ENCODE data around the gene C16orf74. TPM values are rescaled to one million over a fixed set of nuclear protein-coding genes. Genes with fewer than 3 reads are reported as not detected.

The C16orf74 gene
- total RNA-seq, 1 experiment from 2014 or later, result 44.3 TPM

DNA sequence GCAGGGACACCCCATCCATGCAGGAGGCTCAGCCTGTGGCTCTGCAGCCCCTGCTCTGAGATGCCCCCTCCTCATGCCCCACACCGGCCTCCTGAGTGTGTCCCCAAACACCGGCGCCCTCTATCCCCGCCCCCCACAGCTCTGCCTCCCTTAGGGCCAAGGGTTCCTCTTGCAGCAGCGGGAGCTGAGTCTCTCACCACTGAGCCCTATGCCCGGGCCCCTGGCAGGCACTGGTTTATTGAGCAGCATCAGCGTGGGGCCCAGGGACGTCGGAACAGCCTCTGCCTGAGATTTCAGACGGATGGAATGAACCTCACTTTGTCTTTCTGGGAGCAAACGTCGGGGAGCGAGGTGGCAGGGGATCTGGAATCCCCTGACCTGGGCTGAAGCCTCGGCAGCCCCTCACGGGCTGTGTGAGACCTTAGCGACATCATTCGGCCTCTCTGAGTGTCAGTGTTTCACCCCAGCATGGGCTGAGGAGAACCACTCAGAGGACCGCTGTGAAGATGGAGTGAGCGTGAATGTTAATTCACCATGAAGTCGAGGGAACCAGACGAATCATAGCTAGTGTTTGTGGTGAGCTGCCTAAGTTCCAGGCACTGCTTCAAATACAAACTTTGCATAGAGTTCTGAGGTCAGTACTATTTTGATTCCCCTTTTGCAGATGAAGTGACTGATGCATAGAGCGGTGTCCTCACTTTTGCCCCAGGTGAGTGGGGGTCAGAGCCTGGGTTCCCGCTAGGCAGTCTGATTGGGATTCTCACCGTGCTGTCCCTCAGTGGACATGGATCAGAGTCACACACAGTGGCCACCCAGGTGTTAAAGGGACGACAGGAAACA, 5.3 kb upstream of the C16orf74 start:
- CTCF ChIA-PET, result interaction anchor here (0.7 kb wide), 1 partner anchor 361 kb away, joined by 5 read pairs; no protein-coding TSS in a partner anchor
- Histone ChIP-seq H3K9me3 (ENCODE audit: insufficient read depth, low read depth) (no peaks in the 10 kb centered on the region), H2AFZ (no peak overlapping the region), H3K9me2 (ENCODE audit: insufficient read depth) (no peaks in the 10 kb centered on the region), H3K4me3 (no peak overlapping the region), H3K27ac (no peak overlapping the region), H3K4me1 (replicated peaks; ENCODE audit: insufficient read depth) (peaks cover 32% of the 10 kb centered on the region), H3K36me3 (ENCODE audit: low read depth) (no peaks in the 10 kb centered on the region), H3K4me2 (no peak overlapping the region), H3K79me2 (ENCODE audit: low read depth) (no peaks in the 10 kb centered on the region), H3K27me3 (ENCODE audit: insufficient read depth, low read depth) (no peaks in the 10 kb centered on the region), H4K20me1 (ENCODE audit: insufficient read depth) (no peaks in the 10 kb centered on the region), H3F3A (ENCODE audit: insufficient read depth, low read depth) (peaks cover 17% of the 10 kb centered on the region; the same call in 1 of the 2 replicates)
- TF ChIP-seq, protein P1, sequence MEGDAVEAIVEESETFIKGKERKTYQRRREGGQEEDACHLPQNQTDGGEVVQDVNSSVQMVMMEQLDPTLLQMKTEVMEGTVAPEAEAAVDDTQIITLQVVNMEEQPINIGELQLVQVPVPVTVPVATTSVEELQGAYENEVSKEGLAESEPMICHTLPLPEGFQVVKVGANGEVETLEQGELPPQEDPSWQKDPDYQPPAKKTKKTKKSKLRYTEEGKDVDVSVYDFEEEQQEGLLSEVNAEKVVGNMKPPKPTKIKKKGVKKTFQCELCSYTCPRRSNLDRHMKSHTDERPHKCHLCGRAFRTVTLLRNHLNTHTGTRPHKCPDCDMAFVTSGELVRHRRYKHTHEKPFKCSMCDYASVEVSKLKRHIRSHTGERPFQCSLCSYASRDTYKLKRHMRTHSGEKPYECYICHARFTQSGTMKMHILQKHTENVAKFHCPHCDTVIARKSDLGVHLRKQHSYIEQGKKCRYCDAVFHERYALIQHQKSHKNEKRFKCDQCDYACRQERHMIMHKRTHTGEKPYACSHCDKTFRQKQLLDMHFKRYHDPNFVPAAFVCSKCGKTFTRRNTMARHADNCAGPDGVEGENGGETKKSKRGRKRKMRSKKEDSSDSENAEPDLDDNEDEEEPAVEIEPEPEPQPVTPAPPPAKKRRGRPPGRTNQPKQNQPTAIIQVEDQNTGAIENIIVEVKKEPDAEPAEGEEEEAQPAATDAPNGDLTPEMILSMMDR (conservative IDR thresholded peaks at IDR 0.05), result no peak
- no peak for TF ChIP-seq EZH2 (IDR thresholded peaks at IDR 0.05; ENCODE audit: low read depth)
- DNase-seq, result no peak
- intact Hi-C loops (cut with micrococcal nuclease; ENCODE audit: unreplicated experiment), result no loop called here
- POLR2A ChIA-PET (ENCODE audit: unreplicated experiment), result interaction anchor here (1.0 kb wide), 1 partner anchor 9 kb away, joined by 11 read pairs; no protein-coding TSS in a partner anchor
- BruUV-seq (replicated peaks), result no TSS peak

DNA sequence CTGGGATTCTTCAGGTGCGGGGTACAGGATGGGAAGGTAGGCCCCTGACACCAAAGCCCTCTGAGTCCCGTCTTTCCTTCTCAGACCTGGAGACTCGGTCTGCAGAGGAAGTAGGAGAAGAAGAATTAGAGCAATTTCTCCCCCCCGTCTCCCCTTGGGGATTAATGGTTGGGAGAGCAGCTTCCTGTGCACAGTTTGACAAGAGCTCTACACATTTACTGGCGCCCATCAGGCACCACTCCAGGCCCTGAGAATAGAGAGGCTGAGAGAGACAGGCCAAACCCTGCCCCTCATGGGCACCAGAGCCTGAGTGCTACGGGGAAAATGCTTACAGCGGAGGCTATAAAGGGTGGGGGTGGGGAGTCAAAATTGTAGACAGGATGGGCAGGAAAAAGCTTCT, 3.5 kb upstream of the C16orf74 start:
- intact Hi-C loops (cut with micrococcal nuclease; ENCODE audit: unreplicated experiment), result no loop called here
- no peaks in the 10 kb centered on the region for H3K9me2 ChIP-seq (ENCODE audit: insufficient read depth)
- peaks cover 17% of the 10 kb centered on the region; the same call in 1 of the 2 replicates for H3F3A ChIP-seq (ENCODE audit: insufficient read depth, low read depth)
- H3K9me3 ChIP-seq (ENCODE audit: insufficient read depth, low read depth), result no peaks in the 10 kb centered on the region
- no peak overlapping the region for H3K4me2 ChIP-seq
- no peak overlapping the region for H2AFZ ChIP-seq
- no peaks in the 10 kb centered on the region for H3K27me3 ChIP-seq (ENCODE audit: insufficient read depth, low read depth)
- DNase-seq, result no peak
- no peak overlapping the region for H3K27ac ChIP-seq
- no peak for TF ChIP-seq EZH2 (IDR thresholded peaks at IDR 0.05; ENCODE audit: low read depth)
- TF ChIP-seq, protein P1 (conservative IDR thresholded peaks at IDR 0.05), result no peak
- H3K36me3 ChIP-seq (ENCODE audit: low read depth), result no peaks in the 10 kb centered on the region
- peaks cover 13% of the 10 kb centered on the region for H3K79me2 ChIP-seq (ENCODE audit: low read depth)
- ChIA-PET POLR2A (ENCODE audit: unreplicated experiment) (no interaction called here), CTCF (no interaction called here)
- no peak overlapping the region for H3K4me3 ChIP-seq
- no TSS peak for BruUV-seq (replicated peaks)
- H3K4me1 ChIP-seq (replicated peaks; ENCODE audit: insufficient read depth), result peaks cover 36% of the 10 kb centered on the region
- H4K20me1 ChIP-seq (ENCODE audit: insufficient read depth), result no peaks in the 10 kb centered on the region

DNA sequence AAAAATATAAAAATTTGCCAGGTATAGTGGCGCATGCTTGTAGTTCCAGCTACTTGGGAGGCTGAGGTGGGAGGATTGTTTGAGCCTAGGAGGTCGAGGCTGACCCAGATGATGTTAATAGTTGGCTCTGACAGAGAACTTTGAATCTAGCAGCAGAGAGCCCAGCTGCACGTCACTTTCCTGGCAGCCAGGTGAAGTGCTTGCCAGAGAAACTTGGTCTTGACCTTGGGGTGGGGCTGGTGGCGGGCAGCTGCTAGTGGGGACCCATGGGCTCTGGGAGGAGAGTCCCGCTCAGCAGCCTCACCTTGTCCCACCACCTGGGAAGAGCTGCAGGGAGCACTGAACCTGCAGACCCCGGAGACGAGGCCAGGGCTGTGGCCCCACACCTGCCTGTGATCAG, 3.1 kb upstream of the C16orf74 start:
- no peak for DNase-seq
- no peaks in the 10 kb centered on the region for H3K9me2 ChIP-seq (ENCODE audit: insufficient read depth)
- ChIA-PET CTCF (no interaction called here), POLR2A (ENCODE audit: unreplicated experiment) (no interaction called here)
- H3K36me3 ChIP-seq (ENCODE audit: low read depth), result no peaks in the 10 kb centered on the region
- no peak overlapping the region for H3K4me3 ChIP-seq
- 0 out of 2 replicates have a peak overlapping the region, but pooled peaks have one; percentile 91 for H3K4me2 ChIP-seq
- TF ChIP-seq EZH2 (IDR thresholded peaks at IDR 0.05; ENCODE audit: low read depth), result no peak
- TF ChIP-seq, protein P1 (conservative IDR thresholded peaks at IDR 0.05), result no peak
- H3K27ac ChIP-seq, result no peak overlapping the region
- peaks cover 17% of the 10 kb centered on the region; the same call in 1 of the 2 replicates for H3F3A ChIP-seq (ENCODE audit: insufficient read depth, low read depth)
- no peaks in the 10 kb centered on the region for H4K20me1 ChIP-seq (ENCODE audit: insufficient read depth)
- BruUV-seq (replicated peaks), result no TSS peak
- no peak overlapping the region for H2AFZ ChIP-seq
- intact Hi-C loops (cut with micrococcal nuclease; ENCODE audit: unreplicated experiment), result no loop called here
- H3K4me1 ChIP-seq (replicated peaks; ENCODE audit: insufficient read depth), result peaks cover 41% of the 10 kb centered on the region
- peaks cover 17% of the 10 kb centered on the region for H3K79me2 ChIP-seq (ENCODE audit: low read depth)
- H3K9me3 ChIP-seq (ENCODE audit: insufficient read depth, low read depth), result no peaks in the 10 kb centered on the region
- no peaks in the 10 kb centered on the region for H3K27me3 ChIP-seq (ENCODE audit: insufficient read depth, low read depth)
